SK-N-SH (cell line): ENCODE data around the gene ATP6V0B. TPM values are rescaled to one million over a fixed set of nuclear protein-coding genes. Genes with fewer than 3 reads are reported as not detected.

Experiments
- CTCF ChIA-PET: fragments of 300-600, 350-600 bp; formaldehyde crosslinking; extraction: SDS; loops from one replicate; lab custom pipeline; 2021; lab: Yijun Ruan, JAX
- POLR2A ChIA-PET: fragments of 350-600 bp; sonication (Branson Sonifier 250); formaldehyde crosslinking; extraction: SDS; loops from one replicate; lab custom pipeline; 2020; ENCODE audit warnings: antibody characterized with exemption, inconsistent platforms; lab: Yijun Ruan, JAX
- DNase-seq: peaks from one replicate; pipeline ENCODE4 v3.0.0; 2012
- H2AFZ ChIP-seq: fragments of 200-600 bp; sonication (generic); 2 replicates; pipeline ENCODE4 v1.8.1; 2016; ENCODE audit warnings: antibody characterized with exemption, mild to moderate bottlenecking, low read depth
- H3F3A ChIP-seq: fragments of 200-600 bp; sonication (generic); replicated peaks from 2 replicates; pipeline ENCODE3; 2016; ENCODE audit warnings: antibody characterized with exemption, mild to moderate bottlenecking; ENCODE audit not compliant: insufficient read depth
- H3K27ac ChIP-seq, 2 experiments: fragments of 200-500 bp in 1 of 2; fragments of 200-600 bp in 1 of 2; sonication (Bioruptor generic) in 1 of 2; sonication (generic), shearing (Covaris generic) in 1 of 2; 2 replicates each; pipeline versions ENCODE4 v1.5.1 to v1.6.1; 2014 to 2016; ENCODE audit warnings: low read depth in 2 of 2, inconsistent platforms in 1 of 2, low read length in 1 of 2, mild to moderate bottlenecking in 1 of 2, mixed read lengths in 1 of 2
- H3K27me3 ChIP-seq: fragments of 200-600 bp; sonication (generic), shearing (Covaris generic); 2 replicates; pipeline ENCODE4 v1.6.1; 2016; ENCODE audit warnings: mixed run types; ENCODE audit not compliant: insufficient read depth
- H3K36me3 ChIP-seq, 2 experiments: fragments of 200-500 bp in 1 of 2; fragments of 200-600 bp in 1 of 2; sonication (Bioruptor generic) in 1 of 2; sonication (generic) in 1 of 2; replicated peaks in 1 of 2; 2 replicates each; pipeline versions ENCODE3 to v1.5.1; 2014 to 2016; ENCODE audit warnings: low read length in 1 of 2, mild to moderate bottlenecking in 1 of 2; ENCODE audit not compliant: insufficient read depth in 2 of 2, control insufficient read depth in 1 of 2
- H3K4me1 ChIP-seq, 2 experiments: fragments of 200-500 bp in 1 of 2; fragments of 200-600 bp in 1 of 2; sonication (Bioruptor generic) in 1 of 2; sonication (generic), shearing (Covaris generic) in 1 of 2; 2 replicates each; pipeline versions ENCODE4 v1.5.1 to v1.6.1; 2014 to 2016; ENCODE audit warnings: low read depth in 1 of 2, low read length in 1 of 2, mixed run types in 1 of 2; ENCODE audit not compliant: insufficient read depth in 2 of 2, control insufficient read depth in 1 of 2
- H3K4me2 ChIP-seq: fragments of 200-600 bp; sonication (generic), shearing (Covaris generic); 2 replicates; pipeline ENCODE4 v1.6.1; 2017; ENCODE audit warnings: mixed run types
- H3K4me3 ChIP-seq, 2 experiments: fragments of 200-500 bp in 1 of 2; fragments of 200-600 bp in 1 of 2; sonication (Bioruptor generic) in 1 of 2; sonication (generic), shearing (Covaris generic) in 1 of 2; 2 replicates each; pipeline versions ENCODE4 v1.5.1 to v1.8.1; 2014 to 2016; ENCODE audit warnings: low read depth in 2 of 2, inconsistent platforms in 1 of 2, low read length in 1 of 2, mild to moderate bottlenecking in 1 of 2, mixed read lengths in 1 of 2, moderate library complexity in 1 of 2
- H3K79me2 ChIP-seq: fragments of 200-600 bp; sonication (generic); 2 replicates; pipeline ENCODE4 v1.8.1; 2017; ENCODE audit warnings: mild to moderate bottlenecking; ENCODE audit not compliant: insufficient read depth
- H3K9ac ChIP-seq: fragments of 200-600 bp; sonication (generic); 2 replicates; pipeline ENCODE4 v1.6.1; 2017; ENCODE audit warnings: mixed run types
- H3K9me2 ChIP-seq: fragments of 200-600 bp; sonication (generic); 2 replicates; pipeline ENCODE4 v1.6.1; 2017; ENCODE audit warnings: mixed run types
- H3K9me3 ChIP-seq: fragments of 200-600 bp; sonication (generic); 2 replicates; pipeline ENCODE4 v1.6.1; 2017; ENCODE audit warnings: mixed run types, mild to moderate bottlenecking, moderate library complexity
- H4K20me1 ChIP-seq: fragments of 200-600 bp; sonication (generic); 2 replicates; pipeline ENCODE4 v1.6.1; 2017; ENCODE audit warnings: mild to moderate bottlenecking, mixed run types; ENCODE audit not compliant: insufficient read depth
- MXI1 ChIP-seq: IDR thresholded peaks from 2 replicates; pipeline ENCODE4 v1.6.1; 2012; ENCODE audit warnings: mild to moderate bottlenecking, low read depth, low read length, improper control_type of control experiment
- REST ChIP-seq: IDR thresholded peaks from 2 replicates; pipeline ENCODE4 v1.6.1; 2012; ENCODE audit warnings: mild to moderate bottlenecking, low read depth, low read length, moderate library complexity
- USF1 ChIP-seq: IDR thresholded peaks from 2 replicates; pipeline ENCODE4 v1.4.0; 2012; ENCODE audit warnings: low read depth, borderline replicate concordance
- WGBS: methylation state at CpG from one replicate; pipeline ENCODE4 v1.1.6; 2017; ENCODE audit warnings: low lambda C conversion rate; 5-methylcytosine and 5-hydroxymethylcytosine counted together
- polyA plus RNA-seq, 3 experiments: library from polyadenylated mRNA; depleted of rRNA; stranded (reverse); fragments of >200 nt; gene quantifications; 2 replicates each; pipeline ENCODE4 v1.2.3, GENCODE V29; 2012

The ATP6V0B gene
- polyA plus RNA-seq, 1 of the 3 experiments (the other 2 are of a cell fraction) = 180 TPM

GRCh38 chr1:43968348-43968948 lies 6.3 kb upstream of the ATP6V0B start:
- ChIA-PET POLR2A (no interaction called here), CTCF (interaction anchor here (1.3 to 1.4 kb wide), 2 partner anchors 20 to 23 kb away, joined by 3 read pairs; no protein-coding TSS in a partner anchor)
- H3K27ac ChIP-seq = no peak overlapping the region
- H3K4me2 ChIP-seq = no peak overlapping the region
- WGBS = 84% methylated on average over 6 of the region's 6 CpGs
- DNase-seq = no peak
- no peaks in the 10 kb centered on the region for H3K9me2 ChIP-seq
- no peak overlapping the region for H3K4me3 ChIP-seq
- peaks cover 0 to 14% of the 10 kb centered on the region in 2 experiments; a peak in 1 of 4 replicates for H3K4me1 ChIP-seq
- H3F3A ChIP-seq = peaks cover 9% of the 10 kb centered on the region
- H3K9ac ChIP-seq = no peak overlapping the region
- TF ChIP-seq USF1 (no peak), REST (peak; percentile 99)
- H2AFZ ChIP-seq = no peak overlapping the region
- peaks cover 0 to 38% of the 10 kb centered on the region in 2 experiments for H3K36me3 ChIP-seq
- no peaks in the 10 kb centered on the region for H3K27me3 ChIP-seq
- H3K9me3 ChIP-seq = no peaks in the 10 kb centered on the region
- H4K20me1 ChIP-seq = no peaks in the 10 kb centered on the region
- H3K79me2 ChIP-seq = peaks cover 17% of the 10 kb centered on the region

GRCh38 chr1:43969416-43969745 lies 5.4 kb upstream of the ATP6V0B start:
- H3K9me2 ChIP-seq = no peaks in the 10 kb centered on the region
- H3K4me1 ChIP-seq = peaks cover 3 to 22% of the 10 kb centered on the region in 2 experiments; a peak in 1 of 4 replicates
- no peaks in the 10 kb centered on the region for H3K9me3 ChIP-seq
- DNase-seq = no peak
- no peak overlapping the region for H3K9ac ChIP-seq
- H4K20me1 ChIP-seq = no peaks in the 10 kb centered on the region
- no peaks in the 10 kb centered on the region for H3K27me3 ChIP-seq
- no peak overlapping the region for H2AFZ ChIP-seq
- H3F3A ChIP-seq = peaks cover 14% of the 10 kb centered on the region
- POLR2A ChIA-PET = interaction anchor here (1.4 kb wide), 1 partner anchor 57 kb away, joined by 4 read pairs; no protein-coding TSS in a partner anchor
- peak overlapping the region in 1 of 2 experiments; percentile 27; a peak in 2 of 4 replicates for H3K4me3 ChIP-seq
- peaks cover 0 to 38% of the 10 kb centered on the region in 2 experiments for H3K36me3 ChIP-seq
- CTCF ChIA-PET = interaction anchor here (1.0 kb wide), 1 partner anchor 206 kb away, joined by 3 read pairs; no protein-coding TSS in a partner anchor
- peaks cover 17% of the 10 kb centered on the region for H3K79me2 ChIP-seq
- 55% methylated on average over 7 of the region's 7 CpGs for WGBS
- H3K27ac ChIP-seq = no peak overlapping the region; a peak in 1 of 4 replicates
- no peak overlapping the region; the same call in 1 of the 2 replicates for H3K4me2 ChIP-seq
- TF ChIP-seq REST = 0 out of 2 replicates have a peak, but pooled peaks have one; percentile 8
- no peak for TF ChIP-seq MXI1
